ENCODE measurements around the gene LRRC3C.

The LRRC3C gene

DNA sequence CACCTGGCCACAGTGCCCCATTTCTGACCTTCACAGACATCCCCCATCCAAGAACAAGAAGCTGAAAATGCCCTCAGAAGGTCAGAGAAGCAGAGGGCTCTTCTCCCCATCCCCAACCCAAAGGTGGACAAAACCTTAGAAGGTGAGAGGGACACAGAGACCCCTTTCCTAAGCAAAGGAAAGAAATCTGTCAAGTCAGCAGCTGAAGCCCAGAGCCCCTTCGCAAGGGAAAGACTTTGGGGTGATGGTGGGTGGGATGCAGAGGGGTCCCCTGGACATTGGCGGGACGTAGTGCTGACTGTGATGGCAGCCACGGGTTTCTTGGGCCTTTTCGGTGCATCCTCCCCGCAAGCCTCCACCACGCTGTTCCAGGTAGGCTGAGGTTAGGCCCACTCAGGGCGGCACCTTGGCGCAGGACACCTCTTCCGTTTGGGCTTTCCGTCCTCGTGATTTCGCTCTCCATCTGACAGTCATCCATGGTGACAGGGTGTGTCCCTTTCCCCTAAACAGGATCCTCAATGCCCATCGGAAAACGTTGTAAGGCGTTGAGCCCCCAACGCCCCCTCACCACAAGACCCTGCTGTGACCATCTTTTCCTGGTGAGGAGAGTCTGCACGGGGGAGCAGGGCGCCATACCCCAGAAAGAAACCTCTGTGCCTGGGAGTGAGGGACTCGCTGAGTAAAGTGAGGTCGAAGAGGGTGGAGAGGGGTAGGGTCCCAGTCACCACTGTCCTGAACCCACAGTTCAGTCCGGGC lies 24.6 kb downstream of the LRRC3C start:
- Mint-ChIP-seq H3K36me3 (no peaks in the 10 kb centered on the region), H3K9me3 (ENCODE audit: low read depth) (no peaks in the 10 kb centered on the region), H3K27ac (no peak overlapping the region), H3K4me3 (peak overlapping the region; percentile 59), H3K4me1 (ENCODE audit: low read depth) (peaks cover 33% of the 10 kb centered on the region), H3K27me3 (no peaks in the 10 kb centered on the region)

DNA sequence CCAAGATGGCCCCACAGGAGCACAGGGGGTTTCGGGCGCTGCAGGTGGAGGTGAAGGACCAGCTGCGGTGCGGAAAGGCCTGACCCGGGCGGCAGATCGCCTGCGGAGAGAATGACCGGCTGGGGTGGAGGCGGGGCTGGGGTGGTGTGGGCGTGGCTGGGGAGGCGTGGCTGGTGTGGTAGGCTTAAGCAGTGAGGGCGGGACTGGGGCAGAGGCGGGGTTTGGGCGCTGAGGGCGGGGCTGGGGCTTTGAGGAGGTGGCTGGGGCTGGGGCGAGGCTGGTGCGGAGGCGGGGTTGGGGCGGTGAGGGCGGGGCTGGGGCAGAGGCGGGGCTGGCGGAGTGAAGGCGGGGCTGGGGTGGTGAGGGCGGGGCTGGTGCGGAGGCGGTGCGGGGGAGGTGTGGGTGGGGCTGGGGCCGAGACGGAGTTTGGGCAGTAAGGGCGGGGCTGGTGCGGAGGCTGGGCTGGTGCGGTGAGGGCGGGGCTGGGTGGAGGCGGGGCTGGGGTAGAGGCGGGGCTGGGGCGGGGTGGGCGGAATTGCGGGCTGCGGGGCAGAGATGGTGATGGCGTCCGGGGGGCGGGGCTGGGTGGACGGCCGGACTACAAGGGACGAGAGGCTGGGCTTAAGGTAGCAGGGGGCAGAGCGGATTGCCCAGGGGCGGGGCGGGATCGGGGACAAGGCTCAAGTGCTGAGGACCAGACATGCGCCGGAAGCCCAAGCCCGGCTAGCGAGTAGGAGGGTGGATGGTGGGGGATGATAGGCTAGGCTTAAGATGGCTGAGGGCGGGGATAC lies 25.3 kb downstream of the LRRC3C start:
- Mint-ChIP-seq H3K27ac (no peak overlapping the region), H3K4me3 (peak overlapping the region; percentile 79), H3K4me1 (ENCODE audit: low read depth) (peaks cover 25% of the 10 kb centered on the region), H3K36me3 (no peaks in the 10 kb centered on the region), H3K27me3 (no peaks in the 10 kb centered on the region), H3K9me3 (ENCODE audit: low read depth) (no peaks in the 10 kb centered on the region)

GRCh38 chr17:39953471-39953888 lies 25.9 kb downstream of the LRRC3C start:
- H3K36me3 Mint-ChIP-seq: no peaks in the 10 kb centered on the region
- no peaks in the 10 kb centered on the region for H3K9me3 Mint-ChIP-seq (ENCODE audit: low read depth)
- H3K27ac Mint-ChIP-seq: peak overlapping the region; percentile 29
- H3K27me3 Mint-ChIP-seq: no peaks in the 10 kb centered on the region
- peak overlapping the region; percentile 79 for H3K4me3 Mint-ChIP-seq
- peaks cover 20% of the 10 kb centered on the region for H3K4me1 Mint-ChIP-seq (ENCODE audit: low read depth)

DNA sequence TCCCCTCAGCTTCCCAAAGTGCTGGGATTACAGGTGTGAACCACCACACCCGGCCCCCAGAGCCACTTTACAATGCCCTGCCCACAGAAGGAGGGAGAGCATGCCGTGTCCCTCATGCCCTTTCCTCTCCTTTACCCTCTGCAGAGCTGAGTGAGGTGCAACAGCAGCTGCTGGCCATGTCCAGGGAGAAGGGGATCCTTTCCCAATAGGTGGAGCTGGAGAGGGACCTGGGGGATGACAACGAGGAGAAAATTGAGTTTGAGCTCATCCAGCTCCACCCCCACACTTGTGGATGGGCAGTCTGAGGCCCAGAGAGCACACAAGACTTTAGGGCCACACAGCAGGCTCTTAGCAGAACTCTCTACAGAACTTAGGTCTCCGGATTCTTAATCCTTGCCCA lies 27.3 kb downstream of the LRRC3C start:
- H3K4me1 Mint-ChIP-seq (ENCODE audit: low read depth): peaks cover 16% of the 10 kb centered on the region
- H3K36me3 Mint-ChIP-seq: no peaks in the 10 kb centered on the region
- no peak overlapping the region for H3K27ac Mint-ChIP-seq
- H3K4me3 Mint-ChIP-seq: no peak overlapping the region
- H3K27me3 Mint-ChIP-seq: no peaks in the 10 kb centered on the region
- H3K9me3 Mint-ChIP-seq (ENCODE audit: low read depth): no peaks in the 10 kb centered on the region

DNA sequence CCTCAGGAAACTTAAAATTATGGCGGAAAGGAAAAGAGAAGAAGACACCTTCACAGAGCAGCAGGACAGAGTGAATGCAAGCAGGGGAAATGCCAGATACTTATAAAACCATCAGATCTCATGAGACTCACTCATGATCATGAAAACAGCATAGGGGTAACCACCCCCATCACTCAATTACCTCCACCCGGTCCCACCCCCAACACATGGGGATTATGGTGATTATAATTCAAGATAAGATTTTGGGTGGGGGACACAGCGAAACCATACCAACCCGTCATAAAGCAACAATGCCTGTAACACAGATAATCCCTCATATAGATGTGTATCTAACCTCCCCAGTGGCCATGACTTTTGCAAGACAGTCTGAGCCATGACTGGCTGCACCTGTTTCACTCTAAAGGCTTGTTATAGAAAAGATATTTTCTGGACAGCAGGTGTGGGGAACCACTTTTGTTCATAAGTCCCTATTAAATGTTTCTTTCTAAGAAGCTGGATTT lies 28.2 kb downstream of the LRRC3C start:
- Mint-ChIP-seq H3K27ac (no peak overlapping the region), H3K4me1 (ENCODE audit: low read depth) (peaks cover 17% of the 10 kb centered on the region), H3K4me3 (no peak overlapping the region), H3K36me3 (no peaks in the 10 kb centered on the region), H3K27me3 (no peaks in the 10 kb centered on the region), H3K9me3 (ENCODE audit: low read depth) (no peaks in the 10 kb centered on the region)

- Mint-ChIP-seq H3K9me3 (ENCODE audit: low read depth) (no peaks in the 10 kb centered on the region), H3K27ac (no peak overlapping the region), H3K36me3 (no peaks in the 10 kb centered on the region), H3K27me3 (no peaks in the 10 kb centered on the region), H3K4me3 (no peak overlapping the region), H3K4me1 (ENCODE audit: low read depth) (peaks cover 31% of the 10 kb centered on the region)
Measured at GRCh38 chr17:39960524-39961041, 33.1 kb downstream of the LRRC3C start.

- Mint-ChIP-seq H3K4me1 (ENCODE audit: low read depth) (peaks cover 31% of the 10 kb centered on the region), H3K9me3 (ENCODE audit: low read depth) (no peaks in the 10 kb centered on the region), H3K4me3 (peak within 1 kb of the TSS; percentile 46), H3K27me3 (no peaks in the 10 kb centered on the region), H3K27ac (peak within 1 kb of the TSS; percentile 66), H3K36me3 (no peaks in the 10 kb centered on the region)
Measured at GRCh38 chr17:39962642-39963220, 35.2 kb downstream of the LRRC3C start, which contains the start of gene GSDMA. Gene GSDMA, plus strand, starts transcription at chr17:39963004. Its CDS starts 2,684 bp downstream, at chr17:39965688.

DNA sequence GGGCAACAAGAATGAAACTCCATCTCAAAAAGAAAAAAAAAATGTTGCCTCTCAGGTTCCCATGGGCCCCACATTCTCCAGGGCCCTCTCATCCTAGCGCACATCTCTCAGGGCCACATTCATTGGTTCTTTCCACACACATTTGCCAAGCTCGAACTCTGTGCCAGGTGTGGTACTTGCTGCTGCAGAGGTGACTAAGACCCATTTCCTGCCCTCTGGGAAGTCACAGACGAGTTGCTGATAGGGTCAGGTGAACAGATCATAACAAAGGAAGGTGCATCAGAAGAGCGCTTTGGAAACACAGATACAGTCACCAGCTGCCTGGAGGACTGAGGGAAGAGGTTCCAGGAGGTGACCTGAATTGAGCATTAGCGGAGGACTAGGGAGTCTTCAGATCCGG lies 36.3 kb downstream of the LRRC3C start:
- Mint-ChIP-seq H3K36me3 (no peaks in the 10 kb centered on the region), H3K9me3 (ENCODE audit: low read depth) (no peaks in the 10 kb centered on the region), H3K4me3 (peak overlapping the region; percentile 46), H3K27me3 (no peaks in the 10 kb centered on the region), H3K27ac (peak overlapping the region; percentile 35), H3K4me1 (ENCODE audit: low read depth) (peaks cover 30% of the 10 kb centered on the region)

DNA sequence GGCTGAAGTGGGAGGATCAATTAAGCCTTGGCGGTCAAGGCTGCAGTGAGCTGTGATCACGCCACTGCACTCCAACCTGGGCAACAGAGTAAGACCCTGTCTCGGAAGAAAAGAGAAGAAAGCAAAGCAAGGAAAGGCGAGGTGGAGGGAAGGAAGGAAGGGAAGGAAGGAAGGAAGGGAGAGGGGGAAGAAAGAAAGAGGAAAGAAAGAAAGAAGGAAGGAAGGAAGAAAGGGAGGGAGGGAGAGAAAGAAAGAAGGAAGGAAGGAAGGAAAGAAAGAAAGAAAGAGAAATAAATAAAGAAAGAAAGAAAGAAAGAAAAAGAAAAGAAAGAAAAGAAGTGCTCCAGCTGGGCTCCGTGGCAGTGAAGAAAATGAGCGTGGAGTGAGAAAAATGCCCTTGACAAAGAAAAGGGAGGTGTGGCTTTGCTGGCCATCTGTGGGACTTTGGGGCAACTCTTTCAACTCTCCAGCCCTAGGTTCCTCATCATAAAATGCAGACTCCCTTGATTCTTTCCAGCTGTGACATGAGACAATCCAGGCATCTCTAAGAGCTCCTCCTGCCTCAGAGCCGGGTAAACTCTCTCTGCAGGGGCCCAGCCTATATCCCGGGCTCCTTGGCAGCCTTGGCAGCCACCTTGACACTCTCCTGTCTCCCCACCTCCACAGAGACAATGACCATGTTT lies 37.6 kb downstream of the LRRC3C start:
- no peak overlapping the region for H3K27ac Mint-ChIP-seq
- no peaks in the 10 kb centered on the region for H3K36me3 Mint-ChIP-seq
- peaks cover 25% of the 10 kb centered on the region for H3K4me1 Mint-ChIP-seq (ENCODE audit: low read depth)
- H3K27me3 Mint-ChIP-seq: no peaks in the 10 kb centered on the region
- H3K4me3 Mint-ChIP-seq: no peak overlapping the region
- H3K9me3 Mint-ChIP-seq (ENCODE audit: low read depth): no peaks in the 10 kb centered on the region

DNA sequence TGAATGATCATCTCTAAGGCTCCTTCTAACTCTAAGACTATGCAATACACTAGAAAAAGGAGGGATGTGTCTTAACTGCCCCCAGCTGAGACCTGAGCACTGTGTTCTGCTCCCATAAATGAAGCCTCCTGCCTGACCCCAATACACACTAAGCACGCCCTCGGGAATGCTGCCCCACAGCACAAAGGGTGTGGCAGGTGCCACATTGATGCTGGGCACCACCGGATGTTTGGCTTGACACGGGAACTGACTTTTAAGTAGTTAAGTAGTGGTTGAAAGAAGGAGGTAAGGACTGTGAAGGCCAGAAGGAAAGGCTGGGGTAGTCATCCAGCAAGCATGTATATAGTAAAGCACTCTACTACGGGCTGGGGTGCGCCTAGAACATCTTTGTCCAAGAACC lies 39.2 kb downstream of the LRRC3C start:
- no peak overlapping the region for H3K27ac Mint-ChIP-seq
- peaks cover 23% of the 10 kb centered on the region for H3K4me1 Mint-ChIP-seq (ENCODE audit: low read depth)
- H3K4me3 Mint-ChIP-seq: no peak overlapping the region

DNA sequence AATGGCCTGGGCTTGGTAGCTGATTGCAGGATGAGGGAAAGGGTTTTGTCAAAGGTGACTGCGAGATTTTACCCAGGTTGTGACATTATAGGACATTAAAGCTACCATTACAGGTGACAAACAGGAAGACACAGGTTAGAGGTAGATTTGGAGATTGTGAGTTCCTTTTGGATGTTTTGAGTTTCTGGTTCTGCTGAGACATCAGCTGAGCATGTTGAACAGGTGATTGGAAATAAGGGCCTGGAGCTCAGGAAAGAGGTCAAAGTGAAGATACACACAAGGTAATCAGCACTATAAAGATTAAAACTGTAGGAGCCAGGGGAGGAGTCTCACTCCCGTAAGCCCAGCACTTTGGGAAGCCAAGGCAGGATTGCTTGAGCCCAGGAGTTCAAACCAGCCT lies 41.2 kb downstream of the LRRC3C start:
- no peaks in the 10 kb centered on the region for H3K36me3 Mint-ChIP-seq
- H3K4me3 Mint-ChIP-seq: no peak overlapping the region
- peaks cover 6% of the 10 kb centered on the region for H3K4me1 Mint-ChIP-seq (ENCODE audit: low read depth)
- no peaks in the 10 kb centered on the region for H3K9me3 Mint-ChIP-seq (ENCODE audit: low read depth)
- H3K27ac Mint-ChIP-seq: no peak overlapping the region
- no peaks in the 10 kb centered on the region for H3K27me3 Mint-ChIP-seq

More for the DNA sequence above, 39.2 kb downstream of the LRRC3C start:
- Mint-ChIP-seq H3K36me3 (no peaks in the 10 kb centered on the region), H3K9me3 (ENCODE audit: low read depth) (no peaks in the 10 kb centered on the region), H3K27me3 (no peaks in the 10 kb centered on the region)

GRCh38 chr17:39969375-39969774 lies 41.8 kb downstream of the LRRC3C start:
- Mint-ChIP-seq H3K9me3 (ENCODE audit: low read depth) (no peaks in the 10 kb centered on the region), H3K36me3 (no peaks in the 10 kb centered on the region), H3K4me1 (ENCODE audit: low read depth) (peaks cover 3% of the 10 kb centered on the region), H3K4me3 (no peak overlapping the region), H3K27me3 (no peaks in the 10 kb centered on the region), H3K27ac (no peak overlapping the region)

GRCh38 chr17:39970157-39970692 lies 42.7 kb downstream of the LRRC3C start:
- H3K27ac Mint-ChIP-seq: no peak overlapping the region
- no peaks in the 10 kb centered on the region for H3K27me3 Mint-ChIP-seq
- H3K4me1 Mint-ChIP-seq (ENCODE audit: low read depth): no peaks in the 10 kb centered on the region
- H3K9me3 Mint-ChIP-seq (ENCODE audit: low read depth): no peaks in the 10 kb centered on the region
- H3K4me3 Mint-ChIP-seq: no peak overlapping the region
- H3K36me3 Mint-ChIP-seq: no peaks in the 10 kb centered on the region

DNA sequence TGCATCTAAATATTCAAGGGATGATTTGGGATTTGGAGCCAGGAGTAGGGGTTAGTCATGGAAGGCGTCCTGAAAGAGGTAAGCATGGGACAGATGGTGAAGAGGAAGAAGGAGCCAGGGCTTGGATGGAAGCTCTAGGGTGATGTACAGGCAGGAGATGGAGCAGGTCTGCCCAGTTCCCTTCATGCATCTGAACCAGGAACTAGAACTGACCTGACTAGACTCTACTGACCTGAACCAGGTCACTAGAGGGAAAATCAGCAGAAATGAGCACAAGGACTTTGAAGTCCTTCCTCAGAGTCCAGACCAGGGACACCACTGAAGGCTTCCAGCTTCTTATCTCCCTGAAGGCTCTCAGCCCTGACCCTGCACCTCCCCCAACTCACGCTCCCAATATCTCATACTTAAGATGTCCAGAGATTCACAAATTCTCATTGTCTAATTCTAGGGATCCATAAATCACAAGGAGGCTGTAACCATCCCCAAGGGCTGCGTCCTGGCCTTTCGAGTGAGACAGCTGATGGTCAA lies 43.6 kb downstream of the LRRC3C start:
- Mint-ChIP-seq H3K27ac (no peak overlapping the region), H3K4me3 (no peak overlapping the region), H3K27me3 (no peaks in the 10 kb centered on the region), H3K9me3 (ENCODE audit: low read depth) (no peaks in the 10 kb centered on the region), H3K36me3 (no peaks in the 10 kb centered on the region), H3K4me1 (ENCODE audit: low read depth) (no peaks in the 10 kb centered on the region)
